HepG2 (cell line): Measurements from ENCODE around the gene KATNB1.

ENCODE experiments used
- FOXA1 ChIP-seq, 2 experiments: fragments of 450-650 bp in 1 of 2; sonication (generic) in 1 of 2; formaldehyde crosslinking in 1 of 2; IDR thresholded peaks; 2 replicates each; pipeline versions ENCODE4 v1.4.0 to v1.6.1; 2016 to 2020; ENCODE audit warnings: missing genetic modification reagents in 1 of 2
- MAFF ChIP-seq: IDR thresholded peaks from 2 replicates; pipeline ENCODE4 v1.6.1; 2011; ENCODE audit warnings: low read depth, low read length, improper control_type of control experiment
- PHF8 ChIP-seq: sonication (generic); formaldehyde crosslinking; IDR thresholded peaks from 2 replicates; pipeline ENCODE4 v1.5.0; 2020; ENCODE audit warnings: missing genetic modification reagents
- REXO4 ChIP-seq: sonication (generic); formaldehyde crosslinking; IDR thresholded peaks from 2 replicates; pipeline ENCODE4 v1.8.0; 2022; ENCODE audit warnings: missing genetic modification reagents, mild to moderate bottlenecking, borderline replicate concordance
- SP4 ChIP-seq: sonication (generic); formaldehyde crosslinking; IDR thresholded peaks from 2 replicates; pipeline ENCODE4 v1.8.1; 2023; ENCODE audit warnings: mild to moderate bottlenecking, missing genetic modification reagents
- TAF1 ChIP-seq: sonication (generic); formaldehyde crosslinking; IDR thresholded peaks from 2 replicates; pipeline ENCODE4 v1.4.0; 2020; ENCODE audit warnings: missing genetic modification reagents
- ZNF558 ChIP-seq: sonication (generic); formaldehyde crosslinking; IDR thresholded peaks from 2 replicates; pipeline ENCODE4 v1.9.0; 2022; ENCODE audit warnings: mild to moderate bottlenecking, missing genetic modification reagents, borderline replicate concordance
- TF ChIP-seq, protein P1 (sequence below): sonication (generic); formaldehyde crosslinking; IDR thresholded peaks from 2 replicates; pipeline ENCODE4 v1.5.0; 2020; ENCODE audit warnings: mild to moderate bottlenecking, missing genetic modification reagents, moderate library complexity
- TF ChIP-seq, protein P2 (sequence below): sonication (generic); formaldehyde crosslinking; IDR thresholded peaks from 2 replicates; pipeline ENCODE4 v1.5.1; 2020; ENCODE audit warnings: missing genetic modification reagents, mild to moderate bottlenecking, borderline replicate concordance
- TF ChIP-seq, protein P3 (sequence below), 2 experiments: sonication (generic) in 1 of 2; formaldehyde crosslinking in 1 of 2; IDR thresholded peaks; 2 replicates each; pipeline versions ENCODE4 v1.4.0 to v1.6.1; 2018 to 2020; ENCODE audit warnings: missing genetic modification reagents in 2 of 2, borderline replicate concordance in 1 of 2, low read depth in 1 of 2, mild to moderate bottlenecking in 1 of 2, missing biosample characterization in 1 of 2

DNA sequence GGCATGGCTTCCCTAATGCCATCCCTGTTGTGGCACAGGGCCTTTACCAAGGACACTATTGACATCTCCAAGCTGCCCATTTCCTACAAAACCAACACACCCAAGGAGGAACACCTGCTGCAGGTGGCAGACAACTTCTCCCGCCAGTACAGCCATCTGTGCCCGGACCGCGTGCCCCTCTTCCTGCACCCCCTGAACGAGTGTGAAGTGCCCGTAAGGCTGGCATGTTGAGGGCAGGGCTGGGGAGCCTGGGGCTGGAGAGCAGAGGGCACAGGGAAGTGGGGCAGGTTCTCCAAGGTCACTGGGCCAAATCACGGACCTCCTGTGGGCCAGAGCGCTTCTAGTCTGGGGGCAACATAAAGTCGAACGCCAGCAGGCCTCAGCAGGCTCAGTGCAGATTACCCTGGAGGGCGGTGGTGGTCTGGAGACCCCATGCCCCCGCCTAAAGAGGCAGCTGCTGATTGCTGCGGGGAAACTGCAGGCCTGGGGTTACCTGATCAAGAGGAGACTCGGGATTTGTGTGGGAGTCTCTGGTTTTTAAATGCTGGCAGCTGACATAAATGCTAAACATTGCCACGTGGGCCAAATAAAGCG, 36.7 kb upstream of the KATNB1 start:
- no peak for TF ChIP-seq FOXA1 (IDR thresholded peaks at IDR 0.05)
- TF ChIP-seq FOXA1 (CRISPR knock-in tag; IDR thresholded peaks at IDR 0.05): no peak
- TF ChIP-seq PHF8: no peak
- TF ChIP-seq MAFF: no peak
- no peak for TF ChIP-seq ZNF558 (CRISPR knock-in tag)
- TF ChIP-seq, protein P1, sequence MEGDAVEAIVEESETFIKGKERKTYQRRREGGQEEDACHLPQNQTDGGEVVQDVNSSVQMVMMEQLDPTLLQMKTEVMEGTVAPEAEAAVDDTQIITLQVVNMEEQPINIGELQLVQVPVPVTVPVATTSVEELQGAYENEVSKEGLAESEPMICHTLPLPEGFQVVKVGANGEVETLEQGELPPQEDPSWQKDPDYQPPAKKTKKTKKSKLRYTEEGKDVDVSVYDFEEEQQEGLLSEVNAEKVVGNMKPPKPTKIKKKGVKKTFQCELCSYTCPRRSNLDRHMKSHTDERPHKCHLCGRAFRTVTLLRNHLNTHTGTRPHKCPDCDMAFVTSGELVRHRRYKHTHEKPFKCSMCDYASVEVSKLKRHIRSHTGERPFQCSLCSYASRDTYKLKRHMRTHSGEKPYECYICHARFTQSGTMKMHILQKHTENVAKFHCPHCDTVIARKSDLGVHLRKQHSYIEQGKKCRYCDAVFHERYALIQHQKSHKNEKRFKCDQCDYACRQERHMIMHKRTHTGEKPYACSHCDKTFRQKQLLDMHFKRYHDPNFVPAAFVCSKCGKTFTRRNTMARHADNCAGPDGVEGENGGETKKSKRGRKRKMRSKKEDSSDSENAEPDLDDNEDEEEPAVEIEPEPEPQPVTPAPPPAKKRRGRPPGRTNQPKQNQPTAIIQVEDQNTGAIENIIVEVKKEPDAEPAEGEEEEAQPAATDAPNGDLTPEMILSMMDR (CRISPR knock-in tag): no peak
- TF ChIP-seq TAF1 (CRISPR knock-in tag): no peak
- TF ChIP-seq, protein P2, sequence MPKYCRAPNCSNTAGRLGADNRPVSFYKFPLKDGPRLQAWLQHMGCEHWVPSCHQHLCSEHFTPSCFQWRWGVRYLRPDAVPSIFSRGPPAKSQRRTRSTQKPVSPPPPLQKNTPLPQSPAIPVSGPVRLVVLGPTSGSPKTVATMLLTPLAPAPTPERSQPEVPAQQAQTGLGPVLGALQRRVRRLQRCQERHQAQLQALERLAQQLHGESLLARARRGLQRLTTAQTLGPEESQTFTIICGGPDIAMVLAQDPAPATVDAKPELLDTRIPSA: no peak
- no peak for TF ChIP-seq REXO4
- TF ChIP-seq, protein P3, sequence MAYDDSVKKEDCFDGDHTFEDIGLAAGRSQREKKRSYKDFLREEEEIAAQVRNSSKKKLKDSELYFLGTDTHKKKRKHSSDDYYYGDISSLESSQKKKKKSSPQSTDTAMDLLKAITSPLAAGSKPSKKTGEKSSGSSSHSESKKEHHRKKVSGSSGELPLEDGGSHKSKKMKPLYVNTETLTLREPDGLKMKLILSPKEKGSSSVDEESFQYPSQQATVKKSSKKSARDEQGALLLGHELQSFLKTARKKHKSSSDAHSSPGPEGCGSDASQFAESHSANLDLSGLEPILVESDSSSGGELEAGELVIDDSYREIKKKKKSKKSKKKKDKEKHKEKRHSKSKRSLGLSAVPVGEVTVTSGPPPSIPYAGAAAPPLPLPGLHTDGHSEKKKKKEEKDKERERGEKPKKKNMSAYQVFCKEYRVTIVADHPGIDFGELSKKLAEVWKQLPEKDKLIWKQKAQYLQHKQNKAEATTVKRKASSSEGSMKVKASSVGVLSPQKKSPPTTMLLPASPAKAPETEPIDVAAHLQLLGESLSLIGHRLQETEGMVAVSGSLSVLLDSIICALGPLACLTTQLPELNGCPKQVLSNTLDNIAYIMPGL (CRISPR knock-in tag; IDR thresholded peaks at IDR 0.05; ENCODE audit: borderline replicate concordance in 1 of 2, low read depth in 1 of 2): no peak
- TF ChIP-seq SP4 (CRISPR knock-in tag): no peak
